Body of pancreas (tissue), 4 donors: ENCODE results near the gene PLCB4. TPM values are rescaled to one million over a fixed set of nuclear protein-coding genes. Genes with fewer than 3 reads are reported as not detected.

ENCODE experiments used
- ATAC-seq: fragments of 150-250 bp; one replicate; pipeline ENCODE4 v1.9.1; 2016
- DNase-seq, 4 donors: peaks; one replicate each; pipeline ENCODE4 v3.0.0-alpha.2; 2019
- H3K27ac ChIP-seq, 4 donors: fragments of 200-600 bp; sonication (generic); 1 replicate in 3 of 4; 2 replicates in 1 of 4; pipeline versions ENCODE4 v1.5.1 to v1.6.1; 2016 to 2019; ENCODE audit warnings: mild to moderate bottlenecking in 1 of 4, mixed read lengths in 1 of 4, moderate library complexity in 1 of 4
- H3K27me3 ChIP-seq, 2 donors: fragments of 200-600 bp; sonication (generic); one replicate each; pipeline ENCODE4 v1.6.0; 2016; ENCODE audit warnings: mild to moderate bottlenecking in 1 of 2
- H3K36me3 ChIP-seq, 2 donors: fragments of 200-600 bp; sonication (generic); replicated peaks in 1 of 2; 2 replicates each; pipeline ENCODE4 v1.5.1; 2016; ENCODE audit warnings: low read depth in 2 of 2; ENCODE audit not compliant: insufficient read depth in 1 of 2
- H3K4me1 ChIP-seq: fragments of 200-600 bp; sonication (generic); one replicate; pipeline ENCODE4 v1.6.0; 2016
- H3K4me3 ChIP-seq, 2 donors: fragments of 200-600 bp; sonication (generic); 1 replicate in 1 of 2; 2 replicates in 1 of 2; pipeline ENCODE4 v1.5.1; 2016 to 2019
- H3K9me3 ChIP-seq, 3 donors: fragments of 200-600 bp; sonication (generic); 1 replicate in 2 of 3; 2 replicates in 1 of 3; pipeline ENCODE4 v1.5.1; 2016
- CTCF ChIP-seq, 7 experiments: fragments of 450-650 bp in 4 of 7; fragments of 200-600 bp in 3 of 7; sonication (generic) in 3 of 7; IDR thresholded peaks; one replicate each; pipeline ENCODE4 v1.5.1; 2016 to 2019; ENCODE audit warnings: antibody characterized with exemption in 7 of 7
- POLR2A ChIP-seq, 3 donors: fragments of 450-650 bp; IDR thresholded peaks; one replicate each; pipeline ENCODE4 v1.6.1; 2016; ENCODE audit warnings: antibody characterized with exemption in 3 of 3, mild to moderate bottlenecking in 2 of 3
- WGBS, 2 donors: methylation state at CpG; one replicate each; pipeline ENCODE4 v1.1.5; 2017; 5-methylcytosine and 5-hydroxymethylcytosine counted together
- intact Hi-C: fragments of 100-400 bp; cut with DNase I; formaldehyde crosslinking; loops from one replicate; pipeline ENCODE4 v1.15.1; 2023
- total RNA-seq, 2 donors: library from RNA; depleted of rRNA; stranded (reverse); fragments of >200 nt; gene quantifications; one replicate each; pipeline ENCODE4 v1.1.0, GENCODE V29; 2016

PLCB4 gene
- total RNA-seq, 2 donors from 2014 or later, result 1.3 to 3.4 TPM

- TF ChIP-seq POLR2A (IDR thresholded peaks at IDR 0.05) (no peak), CTCF (IDR thresholded peaks at IDR 0.05) (no peak)
- DNase-seq, result no peak
- intact Hi-C loops, result no loop called here
- Histone ChIP-seq H3K9me3 (no peaks in the 10 kb centered on the region), H3K4me1 (peaks cover 13% of the 10 kb centered on the region), H3K27ac (no peak overlapping the region), H3K27me3 (peaks cover 0 to 9% of the 10 kb centered on the region in 2 donors), H3K4me3 (no peak overlapping the region), H3K36me3 (no peaks in the 10 kb centered on the region)
- ATAC-seq, result no peak
- 53 to 58% methylated on average over 3 of the region's 3 CpGs for WGBS, 2 donors
Observed at GRCh38 chr20:9072861-9073500, 4.1 kb downstream of the PLCB4 start.

GRCh38 chr20:9075264-9076095 is 6.6 kb downstream of the PLCB4 start:
- TF ChIP-seq POLR2A (IDR thresholded peaks at IDR 0.05) (no peak), CTCF (IDR thresholded peaks at IDR 0.05) (no peak)
- WGBS, 2 donors, result 41 to 58% methylated on average over 6 of the region's 6 CpGs
- no peaks in the 10 kb centered on the region for H3K27me3 ChIP-seq
- no peaks in the 10 kb centered on the region for H3K36me3 ChIP-seq
- H3K4me1 ChIP-seq, result no peaks in the 10 kb centered on the region
- DNase-seq (no peak), ATAC-seq (no peak)
- intact Hi-C loops, result no loop called here
- no peak overlapping the region for H3K27ac ChIP-seq
- no peak overlapping the region for H3K4me3 ChIP-seq
- H3K9me3 ChIP-seq, result no peaks in the 10 kb centered on the region

- Histone ChIP-seq H3K27me3 (no peaks in the 10 kb centered on the region), H3K27ac (no peak overlapping the region), H3K4me3 (no peak overlapping the region), H3K4me1 (no peaks in the 10 kb centered on the region), H3K36me3 (no peaks in the 10 kb centered on the region), H3K9me3 (no peaks in the 10 kb centered on the region)
- intact Hi-C loops, result no loop called here
- DNase-seq, result no peak
- ATAC-seq, result no peak
- 74 to 86% methylated on average over 2 of the region's 2 CpGs for WGBS, 2 donors
- TF ChIP-seq CTCF (IDR thresholded peaks at IDR 0.05) (no peak), POLR2A (IDR thresholded peaks at IDR 0.05) (no peak)
Observed at GRCh38 chr20:9076440-9076839, 7.6 kb downstream of the PLCB4 start.

- no peak for ATAC-seq
- TF ChIP-seq CTCF (IDR thresholded peaks at IDR 0.05) (no peak), POLR2A (IDR thresholded peaks at IDR 0.05) (no peak)
- no peaks in the 10 kb centered on the region for H3K4me1 ChIP-seq
- no peak overlapping the region for H3K27ac ChIP-seq
- H3K36me3 ChIP-seq, result no peaks in the 10 kb centered on the region
- H3K4me3 ChIP-seq, result no peak overlapping the region
- intact Hi-C loops, result no loop called here
- peak in 2 of 4 donors; percentile 22 to 26 for DNase-seq
- 52 to 79% methylated on average over 5 of the region's 5 CpGs for WGBS, 2 donors
- no peaks in the 10 kb centered on the region for H3K9me3 ChIP-seq
- H3K27me3 ChIP-seq, result no peaks in the 10 kb centered on the region
Observed at GRCh38 chr20:9078826-9079731, 10.2 kb downstream of the PLCB4 start.
